ENCODE results near the gene SLC35G4.

DNA sequence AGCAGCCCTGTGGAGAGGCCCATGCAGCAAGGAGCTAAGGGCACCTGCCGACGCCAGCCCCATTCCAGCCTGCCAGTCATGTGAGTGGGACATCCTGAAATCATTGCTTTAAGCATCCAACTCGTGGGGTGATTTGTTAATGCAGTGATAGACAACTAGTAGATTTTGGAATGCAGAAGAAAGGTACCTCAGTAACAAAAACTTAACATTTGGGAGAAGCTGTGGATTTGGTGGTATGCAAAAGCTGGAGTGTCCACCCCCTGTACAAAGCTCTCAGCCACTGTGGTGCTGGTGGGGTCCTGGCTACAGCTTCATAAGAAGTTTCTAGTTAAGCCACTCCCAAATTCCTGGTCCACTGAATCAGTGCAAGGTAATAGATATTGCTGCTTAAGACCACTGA, 42.5 kb downstream of the SLC35G4 start:
- TF ChIP-seq, protein P1, sequence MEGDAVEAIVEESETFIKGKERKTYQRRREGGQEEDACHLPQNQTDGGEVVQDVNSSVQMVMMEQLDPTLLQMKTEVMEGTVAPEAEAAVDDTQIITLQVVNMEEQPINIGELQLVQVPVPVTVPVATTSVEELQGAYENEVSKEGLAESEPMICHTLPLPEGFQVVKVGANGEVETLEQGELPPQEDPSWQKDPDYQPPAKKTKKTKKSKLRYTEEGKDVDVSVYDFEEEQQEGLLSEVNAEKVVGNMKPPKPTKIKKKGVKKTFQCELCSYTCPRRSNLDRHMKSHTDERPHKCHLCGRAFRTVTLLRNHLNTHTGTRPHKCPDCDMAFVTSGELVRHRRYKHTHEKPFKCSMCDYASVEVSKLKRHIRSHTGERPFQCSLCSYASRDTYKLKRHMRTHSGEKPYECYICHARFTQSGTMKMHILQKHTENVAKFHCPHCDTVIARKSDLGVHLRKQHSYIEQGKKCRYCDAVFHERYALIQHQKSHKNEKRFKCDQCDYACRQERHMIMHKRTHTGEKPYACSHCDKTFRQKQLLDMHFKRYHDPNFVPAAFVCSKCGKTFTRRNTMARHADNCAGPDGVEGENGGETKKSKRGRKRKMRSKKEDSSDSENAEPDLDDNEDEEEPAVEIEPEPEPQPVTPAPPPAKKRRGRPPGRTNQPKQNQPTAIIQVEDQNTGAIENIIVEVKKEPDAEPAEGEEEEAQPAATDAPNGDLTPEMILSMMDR (IDR thresholded peaks at IDR 0.05): no peak
- TF ChIP-seq POLR2A (IDR thresholded peaks at IDR 0.05): no peak
